Osteocyte (in vitro differentiated cells): ENCODE data around the gene MACO1. TPM values are rescaled to one million over a fixed set of nuclear protein-coding genes. Genes with fewer than 3 reads are reported as not detected.

Experiments
- DNase-seq: peaks from one replicate; pipeline ENCODE4 v3.0.0; 2021; ENCODE audit warnings: mixed read lengths; ENCODE audit not compliant: unreplicated experiment; ENCODE audit errors: extremely low spot score
- H3K27ac Mint-ChIP-seq: one replicate; pipeline ENCODE4 v1.8.0; 2021; ENCODE audit warnings: mild to moderate bottlenecking, mixed read lengths; ENCODE audit not compliant: unreplicated experiment
- H3K27me3 Mint-ChIP-seq: one replicate; pipeline ENCODE4 v1.8.0; 2021; ENCODE audit warnings: mixed read lengths; ENCODE audit not compliant: unreplicated experiment
- H3K36me3 Mint-ChIP-seq: one replicate; pipeline ENCODE4 v1.8.0; 2021; ENCODE audit warnings: mixed read lengths; ENCODE audit not compliant: unreplicated experiment
- H3K4me1 Mint-ChIP-seq: one replicate; pipeline ENCODE4 v1.8.0; 2021; ENCODE audit warnings: mixed read lengths; ENCODE audit not compliant: unreplicated experiment
- H3K4me3 Mint-ChIP-seq: one replicate; pipeline ENCODE4 v1.8.0; 2021; ENCODE audit warnings: mild to moderate bottlenecking, moderate library complexity, mixed read lengths; ENCODE audit not compliant: unreplicated experiment
- H3K9me3 Mint-ChIP-seq: one replicate; pipeline ENCODE4 v1.8.0; 2021; ENCODE audit warnings: mixed read lengths; ENCODE audit not compliant: unreplicated experiment
- CTCF ChIP-seq: fragments of 200-600 bp; sonication (generic); IDR thresholded peaks from 2 replicates; pipeline ENCODE4 v1.5.0; 2021; ENCODE audit warnings: antibody characterized with exemption, mild to moderate bottlenecking, moderate library complexity
- total RNA-seq: library from RNA; stranded (reverse); gene quantifications from 2 replicates; pipeline ENCODE4 v1.2.1, GENCODE V29; 2021

The MACO1 gene
- total RNA-seq, 1 donor from 2014 or later, result 30.7 TPM

DNA sequence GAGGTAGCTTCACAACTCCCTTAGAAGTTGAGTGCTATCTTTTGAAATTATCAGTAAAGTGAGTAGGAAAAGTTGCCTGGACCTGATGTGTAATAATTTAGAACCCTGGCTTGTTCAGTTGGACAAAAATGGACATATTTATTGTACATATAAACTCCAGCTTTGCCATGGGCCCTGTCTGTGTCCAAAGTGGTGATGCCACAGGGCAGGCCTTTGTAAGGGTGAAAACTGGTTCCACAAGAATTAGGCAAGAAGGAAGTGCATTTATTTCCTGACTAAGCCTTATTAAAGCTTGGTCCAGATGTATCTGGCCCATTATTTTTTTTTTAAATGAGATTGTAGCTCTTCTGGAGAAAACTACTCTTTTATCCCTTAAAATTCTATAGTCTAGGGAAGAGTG, 47.9 kb downstream of the MACO1 start:
- Mint-ChIP-seq H3K36me3 (no peaks in the 10 kb centered on the region), H3K4me1 (peaks cover 15% of the 10 kb centered on the region), H3K27me3 (no peaks in the 10 kb centered on the region), H3K9me3 (no peaks in the 10 kb centered on the region), H3K27ac (no peak overlapping the region), H3K4me3 (no peak overlapping the region)
- TF ChIP-seq CTCF, result no peak
- no peak for DNase-seq

GRCh38 chr1:25481625-25482024, 50.9 kb downstream of the MACO1 start:
- Mint-ChIP-seq H3K27ac (peak overlapping the region; percentile 6), H3K4me1 (peaks cover 11% of the 10 kb centered on the region), H3K27me3 (no peaks in the 10 kb centered on the region), H3K36me3 (peaks cover 9% of the 10 kb centered on the region), H3K4me3 (no peak overlapping the region), H3K9me3 (no peaks in the 10 kb centered on the region)
- no peak for DNase-seq
- no peak for TF ChIP-seq CTCF

DNA sequence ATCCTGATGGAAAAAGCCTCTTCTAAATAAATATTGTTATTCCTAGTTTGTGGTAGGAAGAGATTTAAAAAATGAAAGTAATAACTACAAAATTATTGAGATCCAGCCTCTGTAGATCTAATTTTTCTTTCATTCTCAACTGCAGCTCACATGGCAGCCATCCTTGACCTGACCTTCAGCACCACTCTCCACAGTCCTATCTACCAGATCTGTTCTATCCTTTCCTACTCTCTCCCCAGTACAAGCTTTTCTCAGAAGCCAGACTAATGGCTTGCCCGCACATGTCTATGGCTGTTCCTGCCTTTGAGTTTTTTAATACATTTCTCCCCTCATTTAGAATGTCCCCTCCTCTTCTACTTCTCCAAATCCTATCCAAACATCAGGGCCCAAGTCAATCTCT, 51.5 kb downstream of the MACO1 start:
- DNase-seq, result no peak
- H3K27ac Mint-ChIP-seq, result peak overlapping the region; percentile 39
- no peak for TF ChIP-seq CTCF
- no peak overlapping the region for H3K4me3 Mint-ChIP-seq
- H3K4me1 Mint-ChIP-seq, result peaks cover 11% of the 10 kb centered on the region
- H3K9me3 Mint-ChIP-seq, result no peaks in the 10 kb centered on the region
- H3K27me3 Mint-ChIP-seq, result no peaks in the 10 kb centered on the region
- peaks cover 10% of the 10 kb centered on the region for H3K36me3 Mint-ChIP-seq

- peaks cover 13% of the 10 kb centered on the region for H3K36me3 Mint-ChIP-seq
- no peak for DNase-seq
- TF ChIP-seq CTCF, result no peak
- no peak overlapping the region for H3K27ac Mint-ChIP-seq
- H3K4me3 Mint-ChIP-seq, result no peak overlapping the region
- no peaks in the 10 kb centered on the region for H3K27me3 Mint-ChIP-seq
- peaks cover 11% of the 10 kb centered on the region for H3K4me1 Mint-ChIP-seq
- no peaks in the 10 kb centered on the region for H3K9me3 Mint-ChIP-seq
Measured at GRCh38 chr1:25484096-25484495, 53.4 kb downstream of the MACO1 start.

DNA sequence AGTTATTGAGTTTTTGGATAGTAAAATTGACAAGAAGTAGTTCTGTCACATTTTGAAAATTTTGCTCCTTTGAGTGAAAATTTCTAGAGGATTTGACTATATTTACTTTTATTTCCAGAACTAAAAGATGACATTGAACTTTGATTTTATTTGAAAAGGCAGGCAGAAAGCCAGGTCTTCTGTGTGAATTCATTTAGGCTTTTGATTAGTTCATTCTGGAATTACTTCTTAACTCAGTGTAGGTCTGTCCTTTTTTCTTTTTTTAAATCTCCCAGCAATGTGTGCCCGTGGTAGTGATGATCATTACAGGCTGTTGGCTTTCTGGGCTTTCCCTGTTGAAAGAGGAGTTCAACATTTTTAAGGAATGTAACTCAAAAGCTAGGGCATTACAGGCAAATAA, 53.8 kb downstream of the MACO1 start:
- Mint-ChIP-seq H3K4me3 (no peak overlapping the region), H3K27ac (no peak overlapping the region), H3K27me3 (no peaks in the 10 kb centered on the region), H3K9me3 (no peaks in the 10 kb centered on the region), H3K4me1 (peaks cover 11% of the 10 kb centered on the region), H3K36me3 (peaks cover 16% of the 10 kb centered on the region)
- TF ChIP-seq CTCF, result no peak
- no peak for DNase-seq
